ENCODE data around the gene RAP2A. TPM values are rescaled to one million over a fixed set of nuclear protein-coding genes. Genes with fewer than 3 reads are reported as not detected.

Gene RAP2A
- 10 to 100 TPM; 21.4 to 23.9 TPM for total RNA-seq
- long read RNA-seq, full-length matches to known transcripts: 2 of 4 reads
- long read RNA-seq, partial matches to known transcripts: 0 of 4 reads
- long read RNA-seq, other reads (novel, unspliced or antisense): 2 of 4 reads

- DNase-seq: peak; percentile 92
- peak; percentile 83 to 85 for ATAC-seq
- intact Hi-C loops (cut with DNase I): loop anchor here in 1 of 2 donors (10.0 kb wide), 2 partner anchors 209 to 371 kb away; partner anchors contain the start of gene MBNL2
Measured at GRCh38 chr13:97433727-97434396, at the start of gene RAP2A. TSS of gene RAP2A (plus strand) at chr13:97434169. CDS start at chr13:97434471, 302 bp downstream.

- DNase-seq (no peak), ATAC-seq (no peak)
- intact Hi-C loops (cut with DNase I): no loop called here
Measured at GRCh38 chr13:97384371-97384770, 49.6 kb upstream of the RAP2A start.

GRCh38 chr13:97385146-97385545 is 48.8 kb upstream of the RAP2A start:
- ATAC-seq (peak in 1 of 2 donors; percentile 56), DNase-seq (no peak)
- intact Hi-C loops (cut with DNase I): no loop called here

GRCh38 chr13:97385854-97386253 is 48.1 kb upstream of the RAP2A start:
- DNase-seq (no peak), ATAC-seq (peak in 1 of 2 donors; percentile 14)
- intact Hi-C loops (cut with DNase I): no loop called here

- peak; percentile 27 to 61 for ATAC-seq
- DNase-seq: peak; percentile 32
- intact Hi-C loops (cut with DNase I): no loop called here
Measured at GRCh38 chr13:97386801-97387484, 47.0 kb upstream of the RAP2A start.

- intact Hi-C loops (cut with DNase I): no loop called here
- no peak for DNase-seq
- ATAC-seq: peak in 1 of 2 donors; percentile 47
Measured at GRCh38 chr13:97387485-97387839, 46.5 kb upstream of the RAP2A start.

GRCh38 chr13:97387890-97388289 is 46.1 kb upstream of the RAP2A start:
- DNase-seq (no peak), ATAC-seq (peak in 1 of 2 donors; percentile 36)
- intact Hi-C loops (cut with DNase I): no loop called here

- DNase-seq (no peak), ATAC-seq (no peak)
- intact Hi-C loops (cut with DNase I): no loop called here
Measured at GRCh38 chr13:97388373-97388772, 45.6 kb upstream of the RAP2A start.

- DNase-seq (no peak), ATAC-seq (no peak)
- intact Hi-C loops (cut with DNase I): no loop called here
Measured at GRCh38 chr13:97390941-97391600, 42.9 kb upstream of the RAP2A start.

GRCh38 chr13:97392020-97392419 is 41.9 kb upstream of the RAP2A start:
- intact Hi-C loops (cut with DNase I): no loop called here
- DNase-seq (no peak), ATAC-seq (no peak)

- intact Hi-C loops (cut with DNase I): no loop called here
- no peak for DNase-seq
- ATAC-seq: no peak
Measured at GRCh38 chr13:97394542-97394941, 39.4 kb upstream of the RAP2A start.

GRCh38 chr13:97395447-97396136 is 38.4 kb upstream of the RAP2A start:
- peak in 1 of 2 donors; percentile 84 for ATAC-seq
- no peak for DNase-seq
- intact Hi-C loops (cut with DNase I): no loop called here

GRCh38 chr13:97397267-97397666 is 36.7 kb upstream of the RAP2A start:
- no peak for ATAC-seq
- DNase-seq: no peak
- intact Hi-C loops (cut with DNase I): no loop called here

- no peak for ATAC-seq
- no peak for DNase-seq
- intact Hi-C loops (cut with DNase I): no loop called here
Measured at GRCh38 chr13:97401421-97401820, 32.5 kb upstream of the RAP2A start.

GRCh38 chr13:97403893-97404750 is 29.8 kb upstream of the RAP2A start:
- ATAC-seq (no peak), DNase-seq (no peak)
- intact Hi-C loops (cut with DNase I): no loop called here

GRCh38 chr13:97407540-97407939 is 26.4 kb upstream of the RAP2A start:
- intact Hi-C loops (cut with DNase I): no loop called here
- ATAC-seq: no peak
- DNase-seq: no peak

- DNase-seq (no peak), ATAC-seq (no peak)
- intact Hi-C loops (cut with DNase I): no loop called here
Measured at GRCh38 chr13:97408938-97409337, 25.0 kb upstream of the RAP2A start.

- ATAC-seq (no peak), DNase-seq (no peak)
- intact Hi-C loops (cut with DNase I): no loop called here
Measured at GRCh38 chr13:97411984-97412383, 22.0 kb upstream of the RAP2A start.

- intact Hi-C loops (cut with DNase I): no loop called here
- ATAC-seq: no peak
- no peak for DNase-seq
Measured at GRCh38 chr13:97413694-97414093, 20.3 kb upstream of the RAP2A start.
